Measurements from ENCODE around the gene VCP. TPM values are rescaled to one million over a fixed set of nuclear protein-coding genes. Genes with fewer than 3 reads are reported as not detected.
"Not testable (repeated sequence)": the region's sequence is repeated elsewhere in the genome, so short reads cannot be mapped to it uniquely, and the experiment has no call there.

VCP gene
- total RNA-seq, 4 donors from 2014 or later = 124 to 244 (median 150) TPM

DNA sequence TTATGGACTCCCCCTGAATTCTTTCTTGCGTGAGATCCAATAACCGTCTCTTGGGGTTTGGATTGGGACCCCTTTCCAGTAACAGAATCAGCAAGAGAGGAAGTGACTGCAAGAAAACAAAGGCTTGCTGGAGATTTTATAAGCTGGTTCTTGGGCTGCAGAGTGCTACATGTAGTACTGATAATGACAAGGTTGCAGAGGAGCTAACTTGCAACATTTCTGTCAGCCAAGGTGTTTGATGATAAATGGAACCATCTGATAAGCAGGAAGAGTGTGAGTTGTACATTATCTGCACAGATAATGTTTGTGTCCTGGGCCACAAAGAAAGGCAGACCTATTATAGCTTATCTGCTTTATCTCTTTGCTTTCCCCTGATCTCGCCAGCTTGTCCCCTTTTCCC lies 45.8 kb downstream of the VCP start:
- DNase-seq = no peak
- TF ChIP-seq CTCF (IDR thresholded peaks at IDR 0.05) (no peak), POLR2A (IDR thresholded peaks at IDR 0.05) (no peak)
- no peaks in the 10 kb centered on the region for H3K27me3 ChIP-seq
- peaks cover 0 to 5% (median 0%) of the 10 kb centered on the region in 3 donors for H3K36me3 ChIP-seq
- no peaks in the 10 kb centered on the region for H3K9me3 ChIP-seq
- no peak overlapping the region for H3K4me3 ChIP-seq
- H3K4me1 ChIP-seq = peaks cover 0 to 4% (median 0%) of the 10 kb centered on the region in 4 donors
- no peak overlapping the region for H3K27ac ChIP-seq

DNA sequence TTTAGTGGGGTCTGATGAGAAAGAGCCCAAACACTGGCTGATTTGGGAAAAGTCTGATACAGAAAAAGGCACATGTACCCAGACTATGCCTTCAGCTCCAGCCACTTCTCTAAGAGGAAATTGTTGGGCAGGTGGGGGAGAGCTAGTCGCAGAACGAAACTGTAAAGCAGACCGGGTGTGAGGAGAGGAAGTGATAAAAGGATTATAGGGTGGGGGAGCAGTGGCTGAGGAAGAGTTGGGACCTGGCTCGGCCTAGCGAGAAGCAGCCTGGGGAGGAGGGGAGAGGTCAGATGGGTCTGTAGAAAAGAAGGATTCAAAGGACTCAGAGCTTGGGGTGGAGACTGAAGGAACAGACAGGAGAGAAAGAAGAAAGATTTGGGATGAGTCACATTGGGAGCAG lies 49.0 kb downstream of the VCP start:
- DNase-seq, H3K36me3 ChIP-seq, H3K4me1 ChIP-seq, H3K27me3 ChIP-seq, H3K4me3 ChIP-seq, H3K27ac ChIP-seq, H3K9me3 ChIP-seq: not testable (repeated sequence)

DNA sequence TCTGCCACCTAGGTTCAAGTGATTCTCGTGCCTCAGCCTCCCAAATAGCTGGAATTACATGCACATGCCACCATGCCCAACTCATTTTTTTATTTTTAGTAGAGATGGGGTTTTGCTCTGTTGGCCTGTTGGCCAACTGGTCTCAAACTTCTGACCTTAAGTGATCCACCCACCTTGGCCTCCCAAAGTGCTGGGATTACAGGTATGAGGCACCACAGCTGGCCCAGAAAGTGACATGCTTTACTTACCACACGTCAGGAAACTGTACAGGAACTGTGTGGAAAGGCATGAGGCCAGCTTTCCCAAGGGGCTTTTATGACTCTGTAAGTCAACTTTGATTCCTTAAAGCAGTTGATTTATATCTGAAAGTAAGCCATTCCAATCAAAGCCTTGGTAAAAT lies 57.9 kb downstream of the VCP start:
- Histone ChIP-seq H3K4me3 (no peak overlapping the region), H3K27me3 (no peaks in the 10 kb centered on the region), H3K4me1 (no peaks in the 10 kb centered on the region), H3K27ac (no peak overlapping the region), H3K9me3 (peaks cover 0 to 7% (median 0%) of the 10 kb centered on the region in 4 donors), H3K36me3 (peaks cover 0 to 29% (median 0%) of the 10 kb centered on the region in 3 donors)
- no peak for DNase-seq
- TF ChIP-seq POLR2A (IDR thresholded peaks at IDR 0.05) = no peak
- no peak for TF ChIP-seq CTCF (IDR thresholded peaks at IDR 0.05)

DNA sequence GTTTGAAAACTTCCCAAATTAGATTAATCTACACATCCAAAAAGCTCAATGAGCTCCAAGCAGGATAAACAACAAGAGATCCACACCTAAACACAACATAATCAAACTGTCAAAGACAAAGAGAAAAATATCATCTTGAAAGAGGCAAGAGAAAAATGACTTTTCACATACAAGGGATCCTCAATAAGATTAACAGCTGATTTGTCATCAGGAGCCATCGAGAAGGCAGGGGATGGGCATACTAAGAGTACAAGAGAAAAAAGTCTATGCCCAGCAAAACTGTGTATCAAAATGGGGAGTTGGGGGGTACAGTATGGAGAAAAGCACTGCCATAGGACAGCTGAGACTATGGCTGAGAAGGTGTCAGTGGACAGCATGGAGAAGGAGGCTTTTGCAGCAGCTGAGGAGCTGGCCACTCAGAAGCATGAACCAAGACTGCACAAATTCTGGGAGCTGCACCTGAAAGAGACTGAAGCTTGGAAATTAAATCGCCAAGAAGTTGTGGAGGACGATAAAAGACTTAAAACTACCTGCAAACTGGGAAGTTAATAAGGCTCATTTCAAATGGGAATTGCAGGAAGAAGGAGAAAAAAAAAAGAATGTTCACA lies 62.0 kb downstream of the VCP start:
- TF ChIP-seq CTCF (IDR thresholded peaks at IDR 0.05) (no peak), POLR2A (IDR thresholded peaks at IDR 0.05) (no peak)
- no peak overlapping the region for H3K4me3 ChIP-seq
- peaks cover 0 to 31% (median 0%) of the 10 kb centered on the region in 3 donors for H3K36me3 ChIP-seq

More for the DNA sequence above, 62.0 kb downstream of the VCP start:
- Histone ChIP-seq H3K27me3 (no peaks in the 10 kb centered on the region), H3K4me1 (no peaks in the 10 kb centered on the region), H3K9me3 (peaks cover 0 to 7% (median 0%) of the 10 kb centered on the region in 4 donors), H3K27ac (no peak overlapping the region)
- DNase-seq = no peak

Small RNA genes lying within 50 kb of the gene (small RNA-seq; reads per million reads assigned to genes)
- gene RN7SL338P = 0 reads per million in 2 donors

Other genes with a start within 250 kb of the VCP start
- gene PHF24, start 114.3 kb downstream of the VCP start, total RNA-seq = under 1 TPM in 1 of 4 donors, not detected in 3; 0.76 TPM
- 1 to 10 TPM; 2.6 to 7.6 (median 4.7) TPM for gene DNAJB5, start 82.9 kb downstream of the VCP start, total RNA-seq
- gene FANCG, start 7.3 kb upstream of the VCP start, total RNA-seq = 10 to 100 TPM; 14.4 to 40.4 (median 22.2) TPM
- gene PIGO, start 24.0 kb upstream of the VCP start, total RNA-seq = 10 to 100 TPM; 14.9 to 30.5 (median 27.0) TPM
- 100 to 1,000 TPM in 1 of 4 donors, 10 to 100 TPM in 3; 54.1 to 104 (median 88.7) TPM for gene STOML2, start 30.5 kb upstream of the VCP start, total RNA-seq
- gene ATOSB, start 43.2 kb upstream of the VCP start, total RNA-seq = 10 to 100 TPM in 3 of 4 donors, 1 to 10 TPM in 1; 4.1 to 31.5 (median 22.6) TPM
- 10 to 100 TPM; 44.5 to 72.9 (median 48.6) TPM for gene UNC13B, start 89.4 kb upstream of the VCP start, total RNA-seq